ENCODE results near the gene FOXG1. TPM values are rescaled to one million over a fixed set of nuclear protein-coding genes. Genes with fewer than 3 reads are reported as not detected.

The FOXG1 gene
- total and polyA plus RNA-seq, 2 donors (not counting 3 experiments of a cell fraction or from before 2014, with no cell fraction given), result not detected

DNA sequence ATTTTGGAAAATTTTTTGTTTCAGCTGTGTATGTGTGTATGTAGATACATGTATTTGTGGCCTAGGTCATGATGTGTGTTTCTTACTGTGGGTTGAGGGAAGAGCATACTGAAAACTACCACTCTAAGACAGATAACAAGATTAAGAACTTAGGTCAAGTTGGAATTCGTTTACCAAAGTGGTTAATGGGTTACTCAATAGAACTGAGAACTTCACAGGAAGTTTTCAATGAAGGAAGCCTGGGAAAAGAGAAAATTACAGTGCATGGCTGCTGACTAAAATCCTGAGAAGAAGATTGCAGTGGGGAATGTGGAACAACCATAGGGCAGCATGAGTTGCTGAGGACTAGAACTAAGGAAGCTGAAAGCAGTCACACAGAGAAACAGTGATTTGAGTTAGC, 21.4 kb upstream of the FOXG1 start:
- TF ChIP-seq POLR2AphosphoS5 (IDR thresholded peaks at IDR 0.05; ENCODE audit: insufficient read depth, low read depth, low read length), result no peak
- no peak for TF ChIP-seq EZH2 (IDR thresholded peaks at IDR 0.05; ENCODE audit: borderline replicate concordance, low read depth, low read length, severe bottlenecking)
- TF ChIP-seq, protein P1, sequence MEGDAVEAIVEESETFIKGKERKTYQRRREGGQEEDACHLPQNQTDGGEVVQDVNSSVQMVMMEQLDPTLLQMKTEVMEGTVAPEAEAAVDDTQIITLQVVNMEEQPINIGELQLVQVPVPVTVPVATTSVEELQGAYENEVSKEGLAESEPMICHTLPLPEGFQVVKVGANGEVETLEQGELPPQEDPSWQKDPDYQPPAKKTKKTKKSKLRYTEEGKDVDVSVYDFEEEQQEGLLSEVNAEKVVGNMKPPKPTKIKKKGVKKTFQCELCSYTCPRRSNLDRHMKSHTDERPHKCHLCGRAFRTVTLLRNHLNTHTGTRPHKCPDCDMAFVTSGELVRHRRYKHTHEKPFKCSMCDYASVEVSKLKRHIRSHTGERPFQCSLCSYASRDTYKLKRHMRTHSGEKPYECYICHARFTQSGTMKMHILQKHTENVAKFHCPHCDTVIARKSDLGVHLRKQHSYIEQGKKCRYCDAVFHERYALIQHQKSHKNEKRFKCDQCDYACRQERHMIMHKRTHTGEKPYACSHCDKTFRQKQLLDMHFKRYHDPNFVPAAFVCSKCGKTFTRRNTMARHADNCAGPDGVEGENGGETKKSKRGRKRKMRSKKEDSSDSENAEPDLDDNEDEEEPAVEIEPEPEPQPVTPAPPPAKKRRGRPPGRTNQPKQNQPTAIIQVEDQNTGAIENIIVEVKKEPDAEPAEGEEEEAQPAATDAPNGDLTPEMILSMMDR (IDR thresholded peaks at IDR 0.05; ENCODE audit: extremely low read depth in 1 of 2, insufficient read depth in 1 of 2, low read depth in 1 of 2, low read length in 2 of 2), result no peak
- no peak for TF ChIP-seq FOS (IDR thresholded peaks at IDR 0.05; ENCODE audit: borderline replicate concordance, insufficient read depth, low read length)
- Histone ChIP-seq H3K4me1 (ENCODE audit: control insufficient read depth, extremely low read depth, insufficient read depth, low read length) (no peaks in the 10 kb centered on the region), H3K9me1 (replicated peaks; ENCODE audit: control insufficient read depth, extremely low read depth, insufficient read depth, low read length) (no peaks in the 10 kb centered on the region), H3K4me3 (replicated peaks in 1 of 3; ENCODE audit: insufficient read depth in 1 of 3, low read depth in 1 of 3, low read length in 3 of 3) (no peak overlapping the region), H4K20me1 (replicated peaks; ENCODE audit: control insufficient read depth, extremely low read depth, insufficient read depth, low read length) (no peaks in the 10 kb centered on the region), H3K9me3 (replicated peaks; ENCODE audit: control insufficient read depth, insufficient read depth, low read length) (no peaks in the 10 kb centered on the region), H3K36me3 (ENCODE audit: control insufficient read depth in 2 of 2, extremely low read depth in 1 of 2, insufficient read depth in 2 of 2, low read length in 2 of 2) (no peaks in the 10 kb centered on the region), H3K27ac (ENCODE audit: insufficient read depth, low read depth, low read length) (no peak overlapping the region), H2AFZ (ENCODE audit: low read depth, low read length) (no peak overlapping the region), H3K4me2 (ENCODE audit: insufficient read depth, low read length) (no peak overlapping the region), H3K27me3 (ENCODE audit: control insufficient read depth in 2 of 2, insufficient read depth in 2 of 2, low read length in 2 of 2) (peaks cover 0 to 2% of the 10 kb centered on the region in 2 experiments), H3K79me2 (ENCODE audit: control insufficient read depth, insufficient read depth, low read length) (no peaks in the 10 kb centered on the region), H3K9ac (replicated peaks; ENCODE audit: extremely low read depth, insufficient read depth, low read length) (no peak overlapping the region)
- FAIRE-seq (no peak), DNase-seq (ENCODE audit: low read depth, low spot score) (no peak)
- ChIA-PET POLR2A (no interaction called here), CTCF (interaction anchor here (1.6 kb wide), 1 partner anchor 12 kb away, joined by 5 read pairs; no protein-coding TSS in a partner anchor)
- BruUV-seq (replicated peaks), result no TSS peak
- dilution Hi-C loops (cut with MboI; ENCODE audit: extremely low pct_ligation_motif_present, low sequenced_read_pairs) (no loop called here), intact Hi-C loops (cut with micrococcal nuclease) (no loop called here)

DNA sequence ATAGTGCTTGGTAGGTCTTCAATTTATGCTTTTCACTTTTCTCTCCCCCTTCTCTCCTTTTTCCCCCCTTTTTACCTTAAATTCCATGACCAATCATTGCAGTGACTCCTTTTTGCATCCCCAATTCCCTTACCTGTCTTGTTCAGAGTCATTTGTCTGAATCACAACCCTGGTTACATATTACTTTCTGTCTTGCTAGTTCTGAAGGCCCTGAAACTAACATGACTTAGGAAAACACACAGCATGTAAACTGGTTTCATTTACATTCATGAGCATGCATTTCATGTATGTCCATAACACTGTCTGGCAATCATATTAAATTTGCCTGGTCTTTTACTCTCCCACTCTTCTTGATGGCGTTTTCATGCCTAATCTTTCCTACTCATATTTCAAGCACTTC, 20.3 kb upstream of the FOXG1 start:
- no TSS peak for BruUV-seq (replicated peaks)
- Histone ChIP-seq H2AFZ (ENCODE audit: low read depth, low read length) (no peak overlapping the region), H3K36me3 (ENCODE audit: control insufficient read depth in 2 of 2, extremely low read depth in 1 of 2, insufficient read depth in 2 of 2, low read length in 2 of 2) (no peaks in the 10 kb centered on the region), H3K9ac (replicated peaks; ENCODE audit: extremely low read depth, insufficient read depth, low read length) (no peak overlapping the region), H3K9me1 (replicated peaks; ENCODE audit: control insufficient read depth, extremely low read depth, insufficient read depth, low read length) (no peaks in the 10 kb centered on the region), H3K4me1 (ENCODE audit: control insufficient read depth, extremely low read depth, insufficient read depth, low read length) (no peaks in the 10 kb centered on the region), H3K27me3 (ENCODE audit: control insufficient read depth in 2 of 2, insufficient read depth in 2 of 2, low read length in 2 of 2) (peaks cover 0 to 5% of the 10 kb centered on the region in 2 experiments), H3K9me3 (replicated peaks; ENCODE audit: control insufficient read depth, insufficient read depth, low read length) (no peaks in the 10 kb centered on the region), H4K20me1 (replicated peaks; ENCODE audit: control insufficient read depth, extremely low read depth, insufficient read depth, low read length) (no peaks in the 10 kb centered on the region), H3K4me2 (ENCODE audit: insufficient read depth, low read length) (no peak overlapping the region), H3K27ac (ENCODE audit: insufficient read depth, low read depth, low read length) (no peak overlapping the region), H3K4me3 (replicated peaks in 1 of 3; ENCODE audit: insufficient read depth in 1 of 3, low read depth in 1 of 3, low read length in 3 of 3) (no peak overlapping the region), H3K79me2 (ENCODE audit: control insufficient read depth, insufficient read depth, low read length) (no peaks in the 10 kb centered on the region)
- FAIRE-seq (no peak), DNase-seq (ENCODE audit: low read depth, low spot score) (no peak)
- ChIA-PET POLR2A (no interaction called here), CTCF (interaction anchor here (1.6 kb wide), 1 partner anchor 11 kb away, joined by 5 read pairs; no protein-coding TSS in a partner anchor)
- intact Hi-C loops (cut with micrococcal nuclease), result no loop called here
- dilution Hi-C loops (cut with MboI; ENCODE audit: extremely low pct_ligation_motif_present, low sequenced_read_pairs), result no loop called here
- TF ChIP-seq JUN (IDR thresholded peaks at IDR 0.05; ENCODE audit: borderline replicate concordance, insufficient read depth, insufficient read length, low read depth) (no peak), EZH2 (IDR thresholded peaks at IDR 0.05; ENCODE audit: borderline replicate concordance, low read depth, low read length, severe bottlenecking) (no peak)

All from endothelial cell of umbilical vein (primary cell).